Effector CD4-positive, alpha-beta T cell (primary cell): ENCODE results near the gene RBM19.

ENCODE experiments used
- DNase-seq: peaks from one replicate; pipeline ENCODE4 v3.0.0-alpha.2; 2020

The RBM19 gene

GRCh38 chr12:113798552-113798951 is 167.6 kb downstream of the RBM19 start:
- DNase-seq, result no peak

DNA sequence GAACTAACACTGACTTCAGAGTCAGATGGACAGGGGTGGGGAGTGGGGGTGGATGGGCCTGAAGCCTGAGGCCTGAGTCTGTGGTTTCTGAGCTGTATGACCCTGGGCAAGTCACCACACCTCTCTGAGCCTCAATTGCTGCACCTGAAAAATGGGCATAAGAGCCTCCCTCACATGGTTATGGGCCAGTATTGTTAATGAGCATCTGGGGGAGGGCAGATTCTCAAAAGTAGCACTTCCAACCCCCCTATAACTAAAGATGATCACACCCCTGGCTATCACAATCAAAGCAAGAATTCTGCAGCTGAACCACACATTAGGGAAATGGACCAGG is 168.6 kb downstream of the RBM19 start:
- DNase-seq, result no peak

- no peak for DNase-seq
Observed at GRCh38 chr12:113796852-113797534, 169.1 kb downstream of the RBM19 start.

DNA sequence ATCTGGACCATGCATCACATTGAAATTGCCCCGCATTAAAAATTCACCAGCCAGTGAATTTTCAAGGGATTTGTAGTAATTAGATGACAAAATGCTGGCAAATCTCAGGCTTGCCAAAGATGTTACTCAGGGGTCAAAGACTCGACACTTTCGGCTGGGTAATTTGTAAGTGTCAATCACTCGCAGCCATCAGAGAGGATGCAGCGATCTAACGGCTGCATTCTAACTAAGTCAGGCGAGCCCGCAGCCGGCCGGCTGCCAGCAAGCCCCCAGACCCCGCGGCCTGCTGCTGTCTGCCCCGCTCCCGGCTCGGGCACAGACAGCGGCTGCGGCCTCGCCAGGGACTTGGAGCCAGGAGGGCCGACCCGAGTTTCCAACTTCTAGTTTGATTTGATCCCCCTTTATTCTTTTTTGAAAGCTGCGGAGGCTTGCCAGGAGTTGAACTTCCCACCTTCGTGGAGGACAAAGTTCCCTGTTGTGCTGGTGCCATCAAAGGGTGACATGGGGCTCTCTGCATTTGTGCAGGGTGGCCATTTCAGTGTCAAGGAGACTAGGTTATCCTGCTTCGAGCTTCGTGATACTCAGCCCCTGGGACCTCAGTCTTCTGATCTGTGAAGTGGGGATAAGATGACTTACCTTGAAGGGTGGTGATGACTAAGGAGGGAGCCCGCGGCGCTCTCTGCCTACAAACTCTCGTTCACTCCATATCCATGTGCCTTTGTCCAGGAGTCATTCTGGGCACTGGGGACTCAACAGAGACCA is 169.9 kb downstream of the RBM19 start:
- DNase-seq, result no peak

GRCh38 chr12:113795445-113795844 is 170.7 kb downstream of the RBM19 start:
- no peak for DNase-seq

- DNase-seq, result no peak
Observed at GRCh38 chr12:113794774-113795173, 171.4 kb downstream of the RBM19 start.

DNA sequence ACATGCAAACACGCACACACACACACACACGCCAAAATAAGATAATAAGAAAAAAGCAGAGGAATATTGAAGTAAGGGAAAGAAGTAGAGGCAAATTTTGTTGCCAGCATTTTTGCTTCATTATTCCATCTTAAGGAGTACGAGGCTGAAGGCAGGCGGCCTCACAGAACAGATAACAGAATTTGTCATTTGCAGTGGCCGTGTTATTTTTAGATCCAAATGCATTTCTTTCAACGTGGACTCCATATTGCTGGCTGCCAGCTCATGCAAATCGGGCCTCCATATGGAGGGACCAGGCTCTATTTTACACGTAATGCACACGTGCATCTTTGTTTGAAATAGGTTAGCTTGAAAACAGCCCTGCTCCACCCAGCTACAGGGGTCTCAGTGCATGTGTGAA is 172.9 kb downstream of the RBM19 start:
- no peak for DNase-seq

- no peak for DNase-seq
Observed at GRCh38 chr12:113792450-113792849, 173.7 kb downstream of the RBM19 start.

- no peak for DNase-seq
Observed at GRCh38 chr12:113788020-113788856, 177.9 kb downstream of the RBM19 start.

DNA sequence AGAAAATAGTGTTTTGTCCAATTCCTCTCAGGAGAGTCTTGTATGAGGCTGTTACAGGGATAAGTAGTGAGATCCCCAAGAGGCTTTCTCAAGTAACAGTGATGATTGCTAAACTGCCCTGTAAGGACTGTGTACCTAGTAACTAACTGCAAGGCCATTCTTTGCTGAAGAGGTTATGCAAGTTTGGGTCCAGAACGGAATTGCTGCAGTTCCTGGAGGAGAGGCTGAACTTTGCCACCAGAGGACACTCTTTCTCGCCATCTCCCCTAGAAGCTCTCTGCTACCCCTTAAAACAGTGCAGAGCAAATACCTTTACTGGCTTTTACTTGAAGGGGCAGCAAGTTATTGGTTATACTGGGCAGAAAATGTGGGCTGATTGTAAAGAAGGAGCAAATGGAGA is 180.0 kb downstream of the RBM19 start:
- no peak for DNase-seq

DNA sequence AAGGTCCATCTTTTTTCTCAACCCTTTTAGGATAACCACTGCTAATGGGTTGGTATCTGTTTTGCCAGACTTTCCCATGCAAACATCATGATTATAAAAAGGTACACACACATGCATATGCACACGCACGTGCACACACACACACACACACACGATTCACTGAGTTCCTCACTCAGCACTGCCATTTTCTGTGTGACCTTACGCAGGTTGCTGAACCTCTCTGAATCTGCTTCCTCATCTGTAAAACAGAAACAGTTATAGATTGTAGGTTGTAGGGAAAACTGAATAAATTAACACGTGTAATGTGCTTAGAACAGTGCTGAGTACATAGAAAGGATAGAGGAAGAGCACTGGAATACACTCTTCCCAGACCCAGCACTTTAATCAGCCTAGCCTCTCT is 182.3 kb downstream of the RBM19 start:
- no peak for DNase-seq

DNA sequence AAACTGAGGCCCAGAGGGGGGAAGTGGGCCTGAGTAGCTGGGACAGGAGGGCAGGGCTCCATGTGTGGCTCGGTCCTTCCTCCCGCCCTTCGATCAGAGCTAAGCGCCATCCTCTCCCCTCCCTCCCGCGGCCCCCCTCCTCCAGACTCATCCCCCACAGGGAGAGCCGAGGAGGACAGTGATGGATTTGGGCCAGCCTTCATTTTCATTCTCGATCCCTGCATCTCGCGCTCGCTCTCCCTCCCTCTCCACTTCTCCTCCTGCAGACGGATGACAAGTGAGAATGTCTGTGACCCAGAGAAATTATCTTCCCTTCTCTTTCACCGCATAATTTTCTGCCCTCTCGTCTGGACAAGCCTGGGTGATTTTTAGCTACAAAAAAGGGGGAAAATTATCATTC is 183.3 kb downstream of the RBM19 start:
- DNase-seq, result no peak

- DNase-seq, result no peak
Observed at GRCh38 chr12:113781415-113782198, 184.5 kb downstream of the RBM19 start.

DNA sequence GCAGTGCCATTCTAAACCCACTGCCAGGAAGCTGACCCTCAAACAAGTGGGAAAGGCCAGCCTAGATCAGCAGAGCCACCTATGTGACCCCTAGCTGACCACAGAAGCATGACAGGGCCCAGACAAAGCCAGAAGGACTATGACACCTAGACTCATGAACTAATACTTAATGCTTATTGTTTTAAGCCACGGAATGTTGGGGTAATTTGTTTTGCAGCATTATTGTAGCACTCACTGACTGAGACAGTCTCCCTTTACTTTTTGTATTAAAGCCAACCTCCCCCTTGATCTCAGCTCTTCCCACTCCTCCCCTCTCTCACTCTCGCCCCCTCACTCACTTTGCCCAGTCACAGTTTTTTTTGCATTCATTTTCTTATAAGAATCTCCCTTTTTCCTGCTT is 186.4 kb downstream of the RBM19 start:
- no peak for DNase-seq

GRCh38 chr12:113778432-113779132 is 187.5 kb downstream of the RBM19 start:
- DNase-seq, result no peak

DNA sequence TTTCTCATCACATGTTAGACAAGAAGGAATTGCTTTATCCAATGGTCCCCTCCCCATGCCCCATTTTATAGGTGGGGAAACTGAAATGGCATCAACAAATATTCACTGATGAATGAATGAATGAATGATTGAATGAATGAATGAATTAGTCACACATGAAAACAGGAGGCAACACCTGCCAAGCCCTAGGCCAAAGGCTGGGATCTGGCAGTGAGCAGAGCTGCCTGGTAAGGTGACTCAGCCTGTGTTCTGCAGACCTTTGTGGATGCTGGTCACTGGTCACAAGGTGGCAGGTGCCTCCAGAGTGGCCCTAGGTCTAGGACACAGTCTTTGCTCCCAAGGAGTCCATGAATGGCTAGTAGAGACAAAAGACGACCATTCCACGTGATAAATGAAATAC is 188.4 kb downstream of the RBM19 start:
- DNase-seq, result no peak

DNA sequence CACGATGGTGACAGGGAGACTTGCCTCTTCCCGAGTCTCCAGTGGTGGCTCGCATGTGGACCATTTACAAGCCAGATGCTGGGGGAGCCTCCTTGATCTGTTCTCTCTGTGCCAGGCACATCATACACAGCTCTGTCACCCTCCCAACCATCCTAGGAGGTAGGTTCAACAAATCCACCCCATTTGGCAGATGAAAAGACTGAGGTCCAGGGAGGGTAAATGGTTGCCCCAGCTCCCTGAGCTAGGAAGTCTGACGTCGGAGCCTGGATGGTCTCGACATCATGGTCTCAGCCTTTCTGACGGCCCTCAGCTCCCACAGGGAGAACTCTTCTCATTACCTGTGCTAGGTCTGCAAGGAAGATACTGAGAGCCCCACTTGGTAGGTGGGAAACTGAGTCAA is 189.6 kb downstream of the RBM19 start:
- no peak for DNase-seq

GRCh38 chr12:113774526-113774925 is 191.6 kb downstream of the RBM19 start:
- no peak for DNase-seq

DNA sequence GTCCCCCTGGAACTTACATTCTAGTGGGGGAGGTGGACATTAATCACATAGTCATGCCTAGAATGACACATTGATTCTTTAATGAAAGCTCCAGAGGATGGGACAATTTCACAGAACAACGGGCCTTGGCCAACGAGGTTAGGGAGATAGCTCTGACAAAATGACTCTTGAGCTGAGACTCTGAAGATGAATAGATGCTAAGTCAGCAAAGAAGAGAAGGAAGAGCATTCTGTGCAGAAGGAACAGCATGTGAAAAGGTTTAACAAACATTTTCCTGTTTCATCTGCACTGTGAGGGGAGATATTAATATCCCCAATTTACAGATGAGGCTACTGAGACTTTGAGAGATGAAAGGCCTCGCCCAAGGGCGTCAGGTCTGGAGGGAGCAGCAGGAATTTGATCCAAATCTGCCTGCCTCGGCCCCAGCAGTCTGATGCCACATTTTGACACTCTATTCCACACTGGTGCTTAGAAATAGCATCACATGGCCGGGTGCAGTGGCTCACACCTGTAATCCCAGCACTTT is 193.6 kb downstream of the RBM19 start:
- no peak for DNase-seq

GRCh38 chr12:113770389-113770865 is 195.7 kb downstream of the RBM19 start:
- no peak for DNase-seq

DNA sequence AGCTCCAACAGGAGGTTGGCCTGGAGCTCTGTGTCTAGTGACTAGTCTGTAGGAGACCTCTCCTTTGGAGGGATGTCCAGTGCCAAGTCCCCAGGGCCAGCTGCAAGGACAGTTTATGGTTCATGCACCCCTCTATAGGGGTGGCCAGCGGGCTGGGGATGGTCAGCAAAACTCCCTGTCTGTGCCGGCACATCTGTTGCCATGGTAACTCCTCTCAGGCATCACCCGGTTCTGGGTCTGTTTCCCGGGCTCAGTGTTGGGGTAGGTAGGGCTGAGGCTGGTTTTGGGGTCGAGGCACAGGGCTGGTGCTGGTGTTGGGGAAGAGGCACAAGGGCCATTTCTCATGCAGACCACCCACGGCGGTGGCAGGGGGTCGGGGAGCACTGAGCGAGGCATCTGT is 196.8 kb downstream of the RBM19 start:
- DNase-seq, result no peak

DNA sequence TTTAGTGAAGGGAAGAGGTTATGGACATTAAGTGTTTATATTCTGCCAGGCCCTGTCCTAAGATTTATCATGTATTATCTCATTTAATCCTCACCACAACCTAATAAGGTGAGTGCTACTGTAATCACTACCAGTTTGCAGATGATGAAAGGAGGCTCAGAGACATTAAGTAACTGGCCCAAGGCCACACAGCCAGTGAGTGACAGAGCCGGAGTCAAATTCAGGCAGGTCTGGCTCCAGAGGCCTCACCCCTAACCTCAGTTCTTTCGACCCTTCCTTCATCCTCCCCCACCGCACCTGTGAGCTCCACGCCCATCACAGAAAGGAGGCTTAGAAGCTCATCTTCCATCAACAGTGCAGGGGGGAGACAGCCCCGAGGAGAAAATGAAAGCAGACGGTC is 197.3 kb downstream of the RBM19 start:
- no peak for DNase-seq
